ENCODE results near the gene CLIC5.

CLIC5 gene

GRCh38 chr6:45892696-45893245 is 122.9 kb downstream of the CLIC5 start:
- Histone ChIP-seq H2AFZ (no peak overlapping the region), H3K9ac (no peak overlapping the region), H3K4me1 (no peaks in the 10 kb centered on the region), H3K9me3 (ENCODE audit: control insufficient read depth, low read length) (no peaks in the 10 kb centered on the region), H3K79me2 (no peaks in the 10 kb centered on the region), H3K27me3 (ENCODE audit: control insufficient read depth, insufficient read depth, low read length) (no peaks in the 10 kb centered on the region), H3K27ac (no peak overlapping the region), H3K4me3 (ENCODE audit: low read depth, low read length) (no peak overlapping the region), H3K36me3 (ENCODE audit: control insufficient read depth, insufficient read depth, low read length) (no peaks in the 10 kb centered on the region), H3K4me2 (ENCODE audit: low read length) (no peak overlapping the region)
- no peak for TF ChIP-seq CTCF (IDR thresholded peaks at IDR 0.05)

GRCh38 chr6:45892196-45892595 is 123.5 kb downstream of the CLIC5 start:
- no peaks in the 10 kb centered on the region for H3K9me3 ChIP-seq (ENCODE audit: control insufficient read depth, low read length)
- TF ChIP-seq CTCF (IDR thresholded peaks at IDR 0.05), result no peak
- H3K9ac ChIP-seq, result no peak overlapping the region
- H3K79me2 ChIP-seq, result no peaks in the 10 kb centered on the region
- H3K4me2 ChIP-seq (ENCODE audit: low read length), result no peak overlapping the region
- no peaks in the 10 kb centered on the region for H3K27me3 ChIP-seq (ENCODE audit: control insufficient read depth, insufficient read depth, low read length)
- H3K27ac ChIP-seq, result no peak overlapping the region
- no peaks in the 10 kb centered on the region for H3K36me3 ChIP-seq (ENCODE audit: control insufficient read depth, insufficient read depth, low read length)
- H2AFZ ChIP-seq, result no peak overlapping the region
- H3K4me1 ChIP-seq, result no peaks in the 10 kb centered on the region
- H3K4me3 ChIP-seq (ENCODE audit: low read depth, low read length), result no peak overlapping the region

GRCh38 chr6:45886776-45887175 is 128.9 kb downstream of the CLIC5 start:
- Histone ChIP-seq H3K4me3 (ENCODE audit: low read depth, low read length) (no peak overlapping the region), H3K27me3 (ENCODE audit: control insufficient read depth, insufficient read depth, low read length) (no peaks in the 10 kb centered on the region), H3K27ac (no peak overlapping the region), H3K4me2 (ENCODE audit: low read length) (no peak overlapping the region), H3K9ac (no peak overlapping the region), H3K9me3 (ENCODE audit: control insufficient read depth, low read length) (no peaks in the 10 kb centered on the region), H3K4me1 (no peaks in the 10 kb centered on the region), H2AFZ (no peak overlapping the region), H3K36me3 (ENCODE audit: control insufficient read depth, insufficient read depth, low read length) (no peaks in the 10 kb centered on the region), H3K79me2 (no peaks in the 10 kb centered on the region)
- no peak for TF ChIP-seq CTCF (IDR thresholded peaks at IDR 0.05)

GRCh38 chr6:45884336-45884735 is 131.3 kb downstream of the CLIC5 start:
- Histone ChIP-seq H3K27ac (no peak overlapping the region), H3K79me2 (no peaks in the 10 kb centered on the region), H3K4me2 (ENCODE audit: low read length) (no peak overlapping the region), H3K36me3 (ENCODE audit: control insufficient read depth, insufficient read depth, low read length) (no peaks in the 10 kb centered on the region), H3K9ac (no peak overlapping the region), H3K4me1 (no peaks in the 10 kb centered on the region), H3K4me3 (ENCODE audit: low read depth, low read length) (no peak overlapping the region), H2AFZ (no peak overlapping the region), H3K9me3 (ENCODE audit: control insufficient read depth, low read length) (no peaks in the 10 kb centered on the region), H3K27me3 (ENCODE audit: control insufficient read depth, insufficient read depth, low read length) (no peaks in the 10 kb centered on the region)
- no peak for TF ChIP-seq CTCF (IDR thresholded peaks at IDR 0.05)

GRCh38 chr6:45882671-45883070 is 133.0 kb downstream of the CLIC5 start:
- no peaks in the 10 kb centered on the region for H3K9me3 ChIP-seq (ENCODE audit: control insufficient read depth, low read length)
- H2AFZ ChIP-seq, result no peak overlapping the region
- H3K79me2 ChIP-seq, result no peaks in the 10 kb centered on the region
- no peak for TF ChIP-seq CTCF (IDR thresholded peaks at IDR 0.05)
- no peaks in the 10 kb centered on the region for H3K27me3 ChIP-seq (ENCODE audit: control insufficient read depth, insufficient read depth, low read length)
- no peaks in the 10 kb centered on the region for H3K4me1 ChIP-seq
- H3K4me2 ChIP-seq (ENCODE audit: low read length), result no peak overlapping the region
- no peak overlapping the region for H3K27ac ChIP-seq
- H3K9ac ChIP-seq, result no peak overlapping the region
- no peak overlapping the region for H3K4me3 ChIP-seq (ENCODE audit: low read depth, low read length)
- no peaks in the 10 kb centered on the region for H3K36me3 ChIP-seq (ENCODE audit: control insufficient read depth, insufficient read depth, low read length)

Data from parathyroid adenoma (tissue), 2 donors.